HG03432 (cell line): ENCODE measurements around the gene CLEC2B.

Experiments
- ATAC-seq: cut with Tn5 transposase; IDR thresholded peaks from one replicate; pipeline ENCODE4 v1.9.1; 2021; ENCODE audit warnings: mild to moderate bottlenecking, moderate library complexity; ENCODE audit not compliant: unreplicated experiment

Gene CLEC2B

GRCh38 chr12:9810671-9811070, 58.5 kb downstream of the CLEC2B start:
- ATAC-seq, result peak; percentile 40

DNA sequence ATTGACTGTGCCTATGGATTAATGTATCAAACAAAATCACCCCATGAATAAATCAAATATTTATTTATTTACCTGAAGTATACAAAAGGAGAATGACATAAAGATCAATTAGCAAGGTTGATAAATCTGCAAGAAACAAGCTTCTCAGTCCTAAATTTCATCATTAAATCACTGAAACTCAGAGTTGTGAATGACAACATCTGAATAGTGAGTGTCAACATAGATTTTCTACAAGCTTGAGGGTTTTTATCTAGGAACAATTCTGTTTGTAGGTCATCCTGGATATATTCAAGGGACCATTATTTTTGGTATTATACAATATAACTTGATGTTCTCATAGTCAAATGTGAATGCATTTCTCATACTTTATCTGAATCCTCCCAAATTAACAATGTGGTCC, 59.3 kb downstream of the CLEC2B start:
- ATAC-seq, result no peak

- no peak for ATAC-seq
Measured at GRCh38 chr12:9809338-9809737, 59.8 kb downstream of the CLEC2B start.

GRCh38 chr12:9808504-9808903, 60.6 kb downstream of the CLEC2B start:
- no peak for ATAC-seq

DNA sequence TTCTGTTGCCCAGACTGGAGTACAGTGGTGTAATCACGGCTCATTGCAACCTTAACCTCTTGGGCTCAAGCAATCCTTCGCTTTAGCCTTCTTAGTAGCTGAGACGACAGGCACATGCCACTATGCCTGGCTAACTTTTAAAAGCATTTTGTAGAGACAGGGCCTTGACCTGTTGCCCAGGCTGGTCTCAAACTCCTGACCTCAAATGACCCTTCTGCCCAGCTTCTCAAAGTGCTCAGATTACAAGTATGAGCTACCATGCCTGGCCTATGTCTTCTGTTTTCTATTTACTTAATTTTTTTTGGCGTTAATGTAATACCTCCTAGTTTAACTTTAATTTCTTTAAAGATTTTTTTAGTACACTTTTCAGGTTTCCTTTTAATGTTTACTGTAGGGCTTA, 62.4 kb downstream of the CLEC2B start:
- no peak for ATAC-seq

- no peak for ATAC-seq
Measured at GRCh38 chr12:9805883-9806282, 63.3 kb downstream of the CLEC2B start.
